Right lobe of liver (tissue), 6 donors: ENCODE results near the gene UTP25. TPM values are rescaled to one million over a fixed set of nuclear protein-coding genes. Genes with fewer than 3 reads are reported as not detected.
"Not testable (repeated sequence)": the region's sequence is repeated elsewhere in the genome, so short reads cannot be mapped to it uniquely, and the experiment has no call there.

Source experiments
- ATAC-seq, 4 donors: fragments of 200-7000 bp; cut with Tn5 transposase; one replicate each; pipeline ENCODE4 v1.9.1; 2020; ENCODE audit warnings: mild to moderate bottlenecking in 4 of 4, moderate library complexity in 4 of 4
- DNase-seq, 3 donors: peaks; one replicate each; pipeline ENCODE4 v3.0.0-alpha.2; 2020
- H3K27ac ChIP-seq, 3 donors: fragments of 200-600 bp; one replicate each; pipeline ENCODE4 v1.8.0; 2022
- H3K27me3 ChIP-seq, 2 donors: fragments of 200-600 bp; one replicate each; pipeline ENCODE4 v1.8.0; 2022
- H3K36me3 ChIP-seq, 4 donors: fragments of 200-600 bp; sonication (generic) in 1 of 4; one replicate each; pipeline versions ENCODE4 v1.5.1 to v1.8.0; 2017 to 2022; ENCODE audit warnings: control low read depth in 1 of 4
- H3K4me1 ChIP-seq, 4 donors: fragments of 200-600 bp; sonication (generic) in 1 of 4; one replicate each; pipeline versions ENCODE4 v1.5.1 to v1.8.0; 2017 to 2022; ENCODE audit warnings: control low read depth in 1 of 4
- H3K4me3 ChIP-seq, 3 donors: fragments of 200-600 bp; one replicate each; pipeline ENCODE4 v1.8.0; 2022
- H3K9me3 ChIP-seq, 4 donors: fragments of 200-600 bp; sonication (generic) in 1 of 4; one replicate each; pipeline versions ENCODE4 v1.5.1 to v1.8.0; 2017 to 2022; ENCODE audit warnings: control low read depth in 1 of 4
- CTCF ChIP-seq, 4 donors: fragments of 200-600 bp in 3 of 4; fragments of 450-650 bp in 1 of 4; IDR thresholded peaks; one replicate each; pipeline versions ENCODE4 v1.5.1 to v1.8.0; 2016 to 2022; ENCODE audit warnings: antibody characterized with exemption in 4 of 4, mild to moderate bottlenecking in 2 of 4
- POLR2A ChIP-seq: fragments of 450-650 bp; IDR thresholded peaks from one replicate; pipeline ENCODE4 v1.6.1; 2017; ENCODE audit warnings: antibody characterized with exemption, mild to moderate bottlenecking
- WGBS: methylation state at CpG from one replicate; pipeline ENCODE4 v1.1.6; 2018; ENCODE audit warnings: low coverage, low lambda C conversion rate; ENCODE audit not compliant: insufficient coverage; ENCODE audit errors: missing lambda C conversion rate; 5-methylcytosine and 5-hydroxymethylcytosine counted together
- intact Hi-C, 2 donors: fragments of 100-400 bp; cut with DNase I; formaldehyde crosslinking; loops; one replicate each; pipeline versions ENCODE4 v1.11.2 to v1.14.1; 2022
- total RNA-seq, 6 experiments: library from RNA; depleted of rRNA in 2 of 6; stranded (reverse); fragments of >200 nt in 2 of 6; fragmentation: NEBNext Ultra II Directional in 3 of 6; extraction: Animal tissue kit (Norgen Biotek cat#: 25700) in 3 of 6; gene quantifications; one replicate each; pipeline versions ENCODE4 v1.1.0 to v1.2.4, GENCODE V29; 2016 to 2023
- donor health status: DM: no; HTN: yes; CAD: no.
- donor health status: DM: no; HTN: no; CAD: no.
- donor health status: DM: no; HTN: no; CAD: no.
- donor health status: DM: no; HTN: yes; CAD: no.
- donor health status: DM: no; HTN: yes; CAD: no.

UTP25 gene
- total RNA-seq, 6 experiments from 2014 or later: 4.6 to 10.0 (median 6.4) TPM

GRCh38 chr1:209899948-209900347 lies 72.2 kb downstream of the UTP25 start:
- TF ChIP-seq POLR2A (no peak), CTCF (IDR thresholded peaks at IDR 0.05) (peak in 1 of 4 donors; percentile 19)
- Histone ChIP-seq H3K27me3 (no peaks in the 10 kb centered on the region), H3K36me3 (no peaks in the 10 kb centered on the region), H3K4me1 (no peaks in the 10 kb centered on the region), H3K4me3 (no peak overlapping the region), H3K9me3 (no peaks in the 10 kb centered on the region), H3K27ac (no peak overlapping the region)
- 26% methylated on average over 3 of the region's 3 CpGs for WGBS
- ATAC-seq (no peak), DNase-seq (no peak)
- intact Hi-C loops: no loop called here

- Histone ChIP-seq H3K27me3 (no peaks in the 10 kb centered on the region), H3K36me3 (no peaks in the 10 kb centered on the region), H3K27ac (no peak overlapping the region), H3K4me3 (no peak overlapping the region), H3K9me3 (no peaks in the 10 kb centered on the region), H3K4me1 (no peaks in the 10 kb centered on the region)
- WGBS: 56% methylated on average over 1 of the region's 1 CpG
- no peak for ATAC-seq
- TF ChIP-seq POLR2A (no peak), CTCF (IDR thresholded peaks at IDR 0.05) (no peak)
- intact Hi-C loops: no loop called here
- DNase-seq: no peak
Observed at GRCh38 chr1:209900734-209901133, 73.0 kb downstream of the UTP25 start.

- intact Hi-C loops: no loop called here
- H3K27ac ChIP-seq: no peak overlapping the region
Observed at GRCh38 chr1:209901211-209901610, 73.4 kb downstream of the UTP25 start.

GRCh38 chr1:209904774-209905173 lies 77.0 kb downstream of the UTP25 start:
- DNase-seq, H3K27me3 ChIP-seq, intact Hi-C loops, H3K4me3 ChIP-seq, ATAC-seq, H3K4me1 ChIP-seq, H3K9me3 ChIP-seq, H3K27ac ChIP-seq, H3K36me3 ChIP-seq: not testable (repeated sequence)
- WGBS: no CpG with 5 or more reads among the region's 1 CpG

More at GRCh38 chr1:209901211-209901610, 73.4 kb downstream of the UTP25 start:
- Histone ChIP-seq H3K9me3 (no peaks in the 10 kb centered on the region), H3K4me1 (no peaks in the 10 kb centered on the region), H3K27me3 (no peaks in the 10 kb centered on the region), H3K4me3 (no peak overlapping the region), H3K36me3 (no peaks in the 10 kb centered on the region)
- no peak for ATAC-seq
- DNase-seq: no peak
- 79% methylated on average over 2 of the region's 2 CpGs for WGBS
- TF ChIP-seq CTCF (IDR thresholded peaks at IDR 0.05): no peak
- TF ChIP-seq POLR2A: no peak

Other genes starting within 250 kb of the UTP25 start
- under 1 TPM in 4 of 6 experiments, not detected in 2; 0.17 to 0.80 (median 0.37) TPM for gene CAMK1G, start 244.3 kb upstream of the UTP25 start, total RNA-seq
- 10 to 100 TPM in 1 of 6 experiments, 1 to 10 TPM in 5; 5.0 to 14.6 (median 8.4) TPM for gene LAMB3, start 175.5 kb upstream of the UTP25 start, total RNA-seq
- gene G0S2, start 152.6 kb upstream of the UTP25 start, total RNA-seq: 100 to 1,000 TPM in 4 of 6 experiments, 10 to 100 TPM in 2; 36.9 to 749 (median 247) TPM
- 100 to 1,000 TPM; 281 to 749 (median 512) TPM for gene HSD11B1, start 123.1 kb upstream of the UTP25 start, total RNA-seq
- gene TRAF3IP3, start 71.9 kb upstream of the UTP25 start, total RNA-seq: 1 to 10 TPM in 5 of 6 experiments, under 1 TPM in 1; 0.95 to 7.7 (median 1.6) TPM
- gene C1orf74, start 43.4 kb upstream of the UTP25 start, total RNA-seq: 1 to 10 TPM in 3 of 6 experiments, under 1 TPM in 3; 0.81 to 1.6 (median 1.0) TPM
- gene IRF6, start 21.8 kb upstream of the UTP25 start, total RNA-seq: 10 to 100 TPM; 24.9 to 33.9 (median 28.9) TPM
- gene SYT14, start 110.2 kb downstream of the UTP25 start, total RNA-seq: not detected